PC-3 (cell line): ENCODE data around the gene LMO1.

Source experiments
- CTCF ChIP-seq: fragments of 300-600 bp; sonication (generic); conservative IDR thresholded peaks from 2 replicates; pipeline ENCODE4 v1.5.1; 2017; ENCODE audit warnings: antibody characterized with exemption, low read depth, mild to moderate bottlenecking, low read length
- EZH2 ChIP-seq: fragments of 300-600 bp; sonication (generic); IDR thresholded peaks from one replicate; pipeline ENCODE4 v1.6.1; 2017; ENCODE audit warnings: antibody characterized with exemption, mild to moderate bottlenecking, low read length; ENCODE audit not compliant: unreplicated experiment
- EZH2phosphoT487 ChIP-seq: fragments of 300-600 bp; sonication (generic); IDR thresholded peaks from 2 replicates; pipeline ENCODE4 v1.6.1; 2018; ENCODE audit warnings: mild to moderate bottlenecking, antibody characterized with exemption, low read length, borderline replicate concordance

- no peak for TF ChIP-seq CTCF
- TF ChIP-seq EZH2 = no peak
- TF ChIP-seq EZH2phosphoT487 = no peak
Measured at GRCh38 chr11:8249482-8249881, 14.2 kb downstream of the LMO1 start.
